Keratinocyte (primary cell): ENCODE data around the gene DDX21. TPM values are rescaled to one million over a fixed set of nuclear protein-coding genes. Genes with fewer than 3 reads are reported as not detected.
"Not testable (repeated sequence)": the region's sequence is repeated elsewhere in the genome, so short reads cannot be mapped to it uniquely, and the experiment has no call there.

ENCODE experiments used
- DNase-seq: peaks from one replicate; pipeline ENCODE4 v3.0.0-alpha.2; 2011; ENCODE audit warnings: low read depth, missing footprints, low spot score
- FAIRE-seq: peaks from 2 replicates; lab custom pipeline; 2011; peaks lifted over from hg19 to GRCh38; lab: Jason Lieb, UNC
- H2AFZ ChIP-seq: 2 replicates; pipeline ENCODE4 v1.6.0; 2012; ENCODE audit warnings: low read length, control low read depth, inconsistent platforms; ENCODE audit not compliant: control insufficient read depth
- H3K27ac ChIP-seq: 2 replicates; pipeline ENCODE4 v1.5.1; 2011; ENCODE audit warnings: low read length; ENCODE audit not compliant: control insufficient read depth, insufficient read depth
- H3K27me3 ChIP-seq: 3 replicates; pipeline ENCODE4 v1.6.0; 2011; ENCODE audit warnings: low read length; ENCODE audit not compliant: control insufficient read depth, insufficient read depth; ENCODE audit errors: extremely low read depth
- H3K36me3 ChIP-seq, 2 experiments: 2 replicates in 1 of 2; 3 replicates in 1 of 2; pipeline ENCODE4 v1.5.1; 2011; ENCODE audit warnings: low read length in 2 of 2, mild to moderate bottlenecking in 1 of 2; ENCODE audit not compliant: control insufficient read depth in 2 of 2, insufficient read depth in 2 of 2; ENCODE audit errors: extremely low read depth in 1 of 2
- H3K4me1 ChIP-seq: 3 replicates; pipeline ENCODE4 v1.5.1; 2011; ENCODE audit warnings: low read length; ENCODE audit not compliant: control insufficient read depth, insufficient read depth; ENCODE audit errors: extremely low read depth
- H3K4me2 ChIP-seq: 3 replicates; pipeline ENCODE4 v1.6.0; 2011; ENCODE audit warnings: low read depth, low read length; ENCODE audit not compliant: control insufficient read depth, insufficient read depth; ENCODE audit errors: extremely low read depth
- H3K4me3 ChIP-seq, 3 experiments: fragments of 200-600 bp in 1 of 3; sonication (generic) in 1 of 3; 2 replicates in 2 of 3; 3 replicates in 1 of 3; pipeline ENCODE4 v1.5.1; 2011 to 2016; ENCODE audit warnings: low read length in 3 of 3, mild to moderate bottlenecking in 3 of 3, control low read depth in 2 of 3, inconsistent platforms in 1 of 3, low read depth in 1 of 3, mixed read lengths in 1 of 3, mixed run types in 1 of 3, moderate library complexity in 1 of 3; ENCODE audit not compliant: control insufficient read depth in 2 of 3, insufficient read depth in 2 of 3; ENCODE audit errors: extremely low read depth in 1 of 3
- H3K79me2 ChIP-seq: 2 replicates; pipeline ENCODE4 v1.6.0; 2012; ENCODE audit warnings: low read length; ENCODE audit not compliant: control insufficient read depth, insufficient read depth
- H3K9ac ChIP-seq: 3 replicates; pipeline ENCODE4 v1.6.0; 2011; ENCODE audit warnings: low read length; ENCODE audit not compliant: control insufficient read depth, insufficient read depth; ENCODE audit errors: extremely low read depth
- H3K9me1 ChIP-seq: 3 replicates; pipeline ENCODE4 v1.6.0; 2011; ENCODE audit warnings: low read length; ENCODE audit not compliant: control insufficient read depth, insufficient read depth; ENCODE audit errors: extremely low read depth
- H3K9me3 ChIP-seq: 2 replicates; pipeline ENCODE4 v1.5.1; 2012; ENCODE audit warnings: low read depth, low read length; ENCODE audit not compliant: control insufficient read depth
- H4K20me1 ChIP-seq: 3 replicates; pipeline ENCODE4 v1.6.0; 2011; ENCODE audit warnings: low read length; ENCODE audit not compliant: control insufficient read depth, insufficient read depth; ENCODE audit errors: extremely low read depth
- CTCF ChIP-seq, 3 experiments: IDR thresholded peaks in 1 of 3; conservative IDR thresholded peaks in 1 of 3; optimal IDR thresholded peaks in 1 of 3; 2 replicates in 2 of 3; 3 replicates in 1 of 3; pipeline versions ENCODE3 to v1.5.1; 2011; ENCODE audit warnings: low read length in 3 of 3, mild to moderate bottlenecking in 3 of 3, moderate library complexity in 2 of 3, control low read depth in 1 of 3, inconsistent platforms in 1 of 3; ENCODE audit not compliant: insufficient read depth in 2 of 3; ENCODE audit errors: extremely low read depth in 1 of 3
- EZH2 ChIP-seq: IDR thresholded peaks from one replicate; pipeline ENCODE4 v1.6.1; 2012; ENCODE audit warnings: inconsistent platforms, mild to moderate bottlenecking, low read length, moderate library complexity
- dilution Hi-C: fragments of 300-500 bp; cut with MboI; formaldehyde crosslinking; loops from one replicate; pipeline ENCODE4 v1.7.0; 2020; ENCODE audit warnings: low sequenced_read_pairs; ENCODE audit not compliant: extremely low pct_ligation_motif_present
- polyA plus RNA-seq, 5 experiments: library from polyadenylated mRNA; depleted of rRNA in 3 of 5; stranded (reverse) in 3 of 5; stranded (forward) in 1 of 5; unstranded in 1 of 5; fragments of >200 nt; gene quantifications; 1 replicate in 1 of 5; 2 replicates in 3 of 5; 3 replicates in 1 of 5; pipeline versions ENCODE4 v1.2.1 to v1.2.3, GENCODE V29; 2011 to 2012; ENCODE audit warnings: missing spikeins in 2 of 5, low read depth in 1 of 5, low replicate concordance in 1 of 5

Gene DDX21
- polyA plus RNA-seq, 1 donor (not counting 4 experiments of a cell fraction or from before 2014, with no cell fraction given) = 157 TPM

- H3K27ac ChIP-seq = no peak overlapping the region
- no peaks in the 10 kb centered on the region for H3K9me1 ChIP-seq
- H3K9me3 ChIP-seq = no peaks in the 10 kb centered on the region
- no peaks in the 10 kb centered on the region for H3K79me2 ChIP-seq
- no peak overlapping the region for H3K4me2 ChIP-seq
- no peak overlapping the region for H2AFZ ChIP-seq
- DNase-seq (no peak), FAIRE-seq (no peak)
- dilution Hi-C loops = no loop called here
- H3K9ac ChIP-seq = no peak overlapping the region
- no peaks in the 10 kb centered on the region for H3K4me1 ChIP-seq
- peaks cover 5 to 15% of the 10 kb centered on the region in 2 experiments for H3K36me3 ChIP-seq
- no peaks in the 10 kb centered on the region for H3K27me3 ChIP-seq
- TF ChIP-seq EZH2 (no peak), CTCF (optimal IDR thresholded peaks at IDR 0.05 in 1 of 3, IDR thresholded peaks at IDR 0.05 in 1 of 3, conservative IDR thresholded peaks at IDR 0.05 in 1 of 3; ENCODE audit: extremely low read depth in 1 of 3, insufficient read depth in 2 of 3, low read length in 3 of 3) (no peak)
- no peak overlapping the region for H3K4me3 ChIP-seq
- H4K20me1 ChIP-seq = no peaks in the 10 kb centered on the region
Observed at GRCh38 chr10:68938884-68939283, 17.1 kb upstream of the DDX21 start.

- DNase-seq, H3K27me3 ChIP-seq, H3K79me2 ChIP-seq, H3K27ac ChIP-seq, H3K9ac ChIP-seq, H3K4me1 ChIP-seq, H3K4me3 ChIP-seq, dilution Hi-C loops, H3K4me2 ChIP-seq, FAIRE-seq, H2AFZ ChIP-seq, H3K9me1 ChIP-seq, H4K20me1 ChIP-seq, H3K9me3 ChIP-seq: not testable (repeated sequence)
- H3K36me3 ChIP-seq = peaks cover 5 to 20% of the 10 kb centered on the region in 2 experiments
Observed at GRCh38 chr10:68940917-68941316, 15.1 kb upstream of the DDX21 start.

GRCh38 chr10:68950598-68950997 lies 5.4 kb upstream of the DDX21 start:
- dilution Hi-C loops = no loop called here
- no peak for DNase-seq
- Histone ChIP-seq H3K36me3 (peaks cover 9 to 23% of the 10 kb centered on the region in 2 experiments), H4K20me1 (no peaks in the 10 kb centered on the region), H3K27ac (no peak overlapping the region), H3K9me3 (no peaks in the 10 kb centered on the region), H3K79me2 (peaks cover 4% of the 10 kb centered on the region), H3K9me1 (no peaks in the 10 kb centered on the region), H2AFZ (no peak overlapping the region), H3K9ac (no peak overlapping the region), H3K4me1 (no peaks in the 10 kb centered on the region), H3K4me3 (no peak overlapping the region), H3K4me2 (no peak overlapping the region), H3K27me3 (no peaks in the 10 kb centered on the region)
- no peak for TF ChIP-seq EZH2
- FAIRE-seq = no peak
